Hindlimb muscle (tissue), 1 donor: ENCODE measurements around the gene SNCG. TPM values are rescaled to one million over a fixed set of nuclear protein-coding genes. Genes with fewer than 3 reads are reported as not detected.
"Not testable (repeated sequence)": the region's sequence is repeated elsewhere in the genome, so short reads cannot be mapped to it uniquely, and the experiment has no call there.

ENCODE experiments used
- DNase-seq: peaks from one replicate; pipeline ENCODE4 v3.0.0-alpha.2; 2013
- polyA plus RNA-seq: library from polyadenylated mRNA; unstranded; fragments of 120-200 nt; gene quantifications from one replicate; pipeline ENCODE4 v1.2.1, GENCODE V29; 2013; ENCODE audit not compliant: insufficient read length

SNCG gene
- polyA plus RNA-seq: 4.7 TPM

GRCh38 chr10:86958116-86958900, at the start of gene SNCG:
TSS of gene SNCG (plus strand) at chr10:86958599. CDS start at chr10:86958698, 99 bp downstream.
- no peak for DNase-seq

- no peak for DNase-seq
Measured at GRCh38 chr10:86914734-86915133, 43.7 kb upstream of the SNCG start.

GRCh38 chr10:86918022-86918471, 40.4 kb upstream of the SNCG start:
- no peak for DNase-seq

- no peak for DNase-seq
Measured at GRCh38 chr10:86922553-86922961, 35.8 kb upstream of the SNCG start.

- DNase-seq: peak; percentile 66
Measured at GRCh38 chr10:86929468-86930380, 28.7 kb upstream of the SNCG start.

- no peak for DNase-seq
Measured at GRCh38 chr10:86931872-86932271, 26.5 kb upstream of the SNCG start.

GRCh38 chr10:86932674-86933073, 25.7 kb upstream of the SNCG start:
- no peak for DNase-seq

GRCh38 chr10:86934162-86934711, 24.2 kb upstream of the SNCG start:
- DNase-seq: not testable (repeated sequence)

GRCh38 chr10:86936661-86937501, 21.5 kb upstream of the SNCG start:
- no peak for DNase-seq

GRCh38 chr10:86937502-86938154, 20.8 kb upstream of the SNCG start:
- DNase-seq: no peak

GRCh38 chr10:86938260-86938659, 20.1 kb upstream of the SNCG start:
- no peak for DNase-seq

GRCh38 chr10:86940076-86940475, 18.3 kb upstream of the SNCG start:
- not testable (repeated sequence) for DNase-seq

GRCh38 chr10:86940677-86941076, 17.7 kb upstream of the SNCG start:
- no peak for DNase-seq

- DNase-seq: no peak
Measured at GRCh38 chr10:86941426-86941825, 17.0 kb upstream of the SNCG start.

- no peak for DNase-seq
Measured at GRCh38 chr10:86941991-86942421, 16.4 kb upstream of the SNCG start.

GRCh38 chr10:86942441-86943315, 15.7 kb upstream of the SNCG start:
- DNase-seq: no peak

- no peak for DNase-seq
Measured at GRCh38 chr10:86943316-86944030, 14.9 kb upstream of the SNCG start.

- DNase-seq: no peak
Measured at GRCh38 chr10:86944031-86944419, 14.4 kb upstream of the SNCG start.

GRCh38 chr10:86944471-86944870, 13.9 kb upstream of the SNCG start:
- no peak for DNase-seq

GRCh38 chr10:86944907-86945306, 13.5 kb upstream of the SNCG start:
- DNase-seq: no peak
